MCF 10A (cell line): ENCODE measurements around the gene OLIG2. TPM values are rescaled to one million over a fixed set of nuclear protein-coding genes. Genes with fewer than 3 reads are reported as not detected.

Source experiments
- BruUV-seq: library from RNA; stranded (reverse); fragments of 400-500 nt; replicated peaks from 2 replicates; lab custom pipeline; 2021; lab: Mats Ljungman, UMichigan
- CTCF ChIA-PET: fragments of 300-600 bp; sonication (Branson Sonifier 250); formaldehyde crosslinking; extraction: SDS; loops from one replicate; lab custom pipeline; 2021; ENCODE audit warnings: antibody characterized with exemption, inconsistent platforms; lab: Yijun Ruan, JAX
- POLR2A ChIA-PET: fragments of 300-600, 350-650 bp; sonication (Branson Sonifier 250); formaldehyde crosslinking; extraction: SDS; loops from one replicate; lab custom pipeline; 2020; ENCODE audit warnings: antibody characterized with exemption, inconsistent platforms; lab: Yijun Ruan, JAX
- DNase-seq: peaks from one replicate; pipeline ENCODE4 v3.0.0-alpha.2; 2018; ENCODE audit not compliant: unreplicated experiment
- H3K27ac Mint-ChIP-seq: one replicate; pipeline ENCODE4 v1.8.0; 2022; ENCODE audit warnings: mild to moderate bottlenecking, low read depth, mixed read lengths; ENCODE audit not compliant: unreplicated experiment
- H3K27me3 Mint-ChIP-seq: one replicate; pipeline ENCODE4 v1.8.0; 2022; ENCODE audit warnings: mixed read lengths; ENCODE audit not compliant: insufficient read depth, unreplicated experiment
- H3K36me3 Mint-ChIP-seq: one replicate; pipeline ENCODE4 v1.8.0; 2022; ENCODE audit warnings: mild to moderate bottlenecking, moderate library complexity, mixed read lengths; ENCODE audit not compliant: insufficient read depth, unreplicated experiment
- H3K4me1 Mint-ChIP-seq: one replicate; pipeline ENCODE4 v1.8.0; 2022; ENCODE audit warnings: mixed read lengths; ENCODE audit not compliant: insufficient read depth, unreplicated experiment
- H3K4me3 Mint-ChIP-seq: one replicate; pipeline ENCODE4 v1.8.0; 2022; ENCODE audit warnings: mild to moderate bottlenecking, moderate library complexity, mixed read lengths; ENCODE audit not compliant: unreplicated experiment
- H3K9me3 Mint-ChIP-seq: one replicate; pipeline ENCODE4 v1.8.0; 2022; ENCODE audit warnings: mixed read lengths; ENCODE audit not compliant: unreplicated experiment
- CTCF ChIP-seq: fragments of 200-600 bp; IDR thresholded peaks from one replicate; pipeline ENCODE4 v1.8.0; 2022; ENCODE audit warnings: antibody characterized with exemption, mild to moderate bottlenecking; ENCODE audit not compliant: unreplicated experiment
- intact Hi-C: fragments of 100-400 bp; cut with micrococcal nuclease; formaldehyde crosslinking; loops from 2 replicates; pipeline ENCODE4 v1.14.1; 2022
- total RNA-seq: library from RNA; stranded (reverse); gene quantifications from 2 replicates; pipeline ENCODE4 v1.2.3, GENCODE V29; 2022

The OLIG2 gene
- total RNA-seq, 1 experiment from 2014 or later = not detected

GRCh38 chr21:33021667-33022066 is 4.1 kb upstream of the OLIG2 start:
- no peak for TF ChIP-seq CTCF
- intact Hi-C loops = no loop called here
- CTCF ChIA-PET = interaction anchor here (2.4 kb wide), 1 partner anchor 27 kb away, joined by 10 read pairs; no protein-coding TSS in a partner anchor
- no TSS peak for BruUV-seq
- POLR2A ChIA-PET = no interaction called here
- H3K9me3 Mint-ChIP-seq = no peaks in the 10 kb centered on the region
- peaks cover 98% of the 10 kb centered on the region for H3K27me3 Mint-ChIP-seq
- H3K4me1 Mint-ChIP-seq = peaks cover 15% of the 10 kb centered on the region
- no peak for DNase-seq
- no peak overlapping the region for H3K27ac Mint-ChIP-seq
- peaks cover 1% of the 10 kb centered on the region for H3K36me3 Mint-ChIP-seq
- no peak overlapping the region for H3K4me3 Mint-ChIP-seq

- CTCF ChIA-PET = interaction anchor here (2.4 kb wide), 1 partner anchor 28 kb away, joined by 10 read pairs; no protein-coding TSS in a partner anchor
- no peaks in the 10 kb centered on the region for H3K9me3 Mint-ChIP-seq
- no peak for TF ChIP-seq CTCF
- H3K27ac Mint-ChIP-seq = no peak overlapping the region
- BruUV-seq = no TSS peak
- H3K4me1 Mint-ChIP-seq = peaks cover 15% of the 10 kb centered on the region
- DNase-seq = no peak
- POLR2A ChIA-PET = no interaction called here
- intact Hi-C loops = no loop called here
- peaks cover 4% of the 10 kb centered on the region for H3K36me3 Mint-ChIP-seq
- H3K4me3 Mint-ChIP-seq = no peak overlapping the region
- peaks cover 95% of the 10 kb centered on the region for H3K27me3 Mint-ChIP-seq
Observed at GRCh38 chr21:33022489-33022827, 3.3 kb upstream of the OLIG2 start.

- no peak for DNase-seq
- no peak overlapping the region for H3K4me3 Mint-ChIP-seq
- intact Hi-C loops = no loop called here
- BruUV-seq = no TSS peak
- H3K4me1 Mint-ChIP-seq = peaks cover 15% of the 10 kb centered on the region
- POLR2A ChIA-PET = no interaction called here
- TF ChIP-seq CTCF = no peak
- peaks cover 92% of the 10 kb centered on the region for H3K27me3 Mint-ChIP-seq
- no peak overlapping the region for H3K27ac Mint-ChIP-seq
- H3K36me3 Mint-ChIP-seq = peaks cover 4% of the 10 kb centered on the region
- CTCF ChIA-PET = interaction anchor here (2.4 kb wide), 1 partner anchor 28 kb away, joined by 10 read pairs; no protein-coding TSS in a partner anchor
- H3K9me3 Mint-ChIP-seq = no peaks in the 10 kb centered on the region
Observed at GRCh38 chr21:33022828-33023573, 2.7 kb upstream of the OLIG2 start.

- H3K9me3 Mint-ChIP-seq = no peaks in the 10 kb centered on the region
- no TSS peak for BruUV-seq
- DNase-seq = no peak
- no peak overlapping the region for H3K27ac Mint-ChIP-seq
- H3K4me3 Mint-ChIP-seq = no peak overlapping the region
- H3K4me1 Mint-ChIP-seq = peaks cover 15% of the 10 kb centered on the region
- peaks cover 4% of the 10 kb centered on the region for H3K36me3 Mint-ChIP-seq
- peaks cover 92% of the 10 kb centered on the region for H3K27me3 Mint-ChIP-seq
- no peak for TF ChIP-seq CTCF
- POLR2A ChIA-PET = no interaction called here
- intact Hi-C loops = no loop called here
- CTCF ChIA-PET = interaction anchor here (2.4 kb wide), 1 partner anchor 29 kb away, joined by 10 read pairs; no protein-coding TSS in a partner anchor
Observed at GRCh38 chr21:33023574-33024200, 2.0 kb upstream of the OLIG2 start.
